ENCODE measurements around the gene NDUFAF8.
A peak's percentile ranks its signal among the peaks of the same experiment; 100 is the strongest.

NDUFAF8 gene

DNA sequence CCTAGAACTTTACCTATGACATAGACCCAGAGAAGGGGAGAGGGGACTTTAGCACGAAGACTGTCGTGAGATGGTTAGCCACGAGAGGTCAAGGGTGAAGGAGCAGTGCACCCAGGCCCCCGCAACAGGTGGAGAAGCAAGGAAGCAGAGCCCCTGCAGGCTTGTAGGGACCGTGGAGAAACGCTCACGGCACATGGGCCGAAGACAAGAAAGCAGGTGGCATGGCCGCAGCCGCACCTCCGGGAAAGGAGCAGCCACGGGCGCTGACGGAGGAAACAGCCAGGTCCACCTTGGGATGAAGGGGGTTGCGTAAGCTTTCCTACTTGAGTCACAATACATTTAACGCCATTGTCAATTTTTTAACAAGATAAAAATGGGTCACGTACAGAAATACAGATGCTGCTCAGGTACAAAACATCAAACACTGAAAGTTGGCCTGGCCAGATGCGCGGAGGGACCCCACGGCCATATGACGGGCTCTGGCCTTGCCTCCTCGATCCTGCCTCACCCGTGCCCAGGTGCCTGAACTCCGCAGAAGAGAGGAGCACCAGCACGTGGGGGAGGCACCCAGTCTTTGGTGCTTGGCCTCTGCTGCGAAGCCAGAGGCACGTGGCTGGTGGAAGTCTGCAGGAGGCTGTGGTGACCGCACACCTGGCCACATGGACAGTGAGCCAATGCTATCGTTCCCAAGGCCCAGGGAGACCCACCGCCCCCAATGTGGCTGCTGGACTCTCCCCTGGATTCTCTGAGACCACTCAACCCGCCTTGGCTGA is 34.8 kb downstream of the NDUFAF8 start:
- DNase-seq (ENCODE audit: low read depth in 2 of 2): no peak

DNA sequence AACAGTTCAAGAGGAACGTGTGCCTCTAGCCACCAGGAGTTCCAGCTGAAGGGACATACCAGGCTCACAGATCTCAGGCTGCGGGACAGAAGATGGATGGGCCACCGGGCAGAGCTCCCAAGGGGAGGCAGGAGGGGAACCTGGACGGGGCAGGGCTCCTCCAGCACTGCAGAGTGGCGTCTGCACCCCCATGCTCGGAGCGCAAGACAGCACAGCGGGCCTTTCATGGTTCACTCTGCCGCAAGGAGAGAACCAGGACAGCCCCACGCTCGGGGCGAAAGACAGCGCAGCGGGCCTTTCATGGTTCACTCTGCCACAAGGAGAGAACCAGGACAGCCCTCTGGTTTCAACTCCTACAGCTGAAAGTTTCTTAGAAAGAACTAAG is 35.3 kb downstream of the NDUFAF8 start:
- DNase-seq (ENCODE audit: low read depth in 2 of 2): no peak

DNA sequence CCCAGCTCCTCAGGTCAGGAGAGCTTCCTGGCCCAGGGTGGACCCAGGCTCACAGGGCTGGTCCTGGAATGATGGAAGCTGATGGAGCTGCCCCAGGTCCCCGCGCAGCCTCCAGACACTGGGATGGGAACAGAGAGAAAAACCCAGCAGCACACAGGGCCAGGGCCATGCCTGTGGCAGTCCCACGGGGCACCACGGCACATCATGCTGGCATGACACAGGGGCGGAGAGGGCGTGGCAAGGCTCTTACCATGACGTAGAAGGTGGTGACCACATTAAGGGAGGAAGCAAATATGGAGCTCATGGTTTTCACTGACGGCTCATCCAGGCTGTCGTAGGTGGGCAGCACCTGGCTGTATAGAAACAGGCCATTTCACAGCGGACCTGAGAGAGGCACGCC is 37.7 kb downstream of the NDUFAF8 start:
- DNase-seq (ENCODE audit: low read depth in 2 of 2): no peak

DNA sequence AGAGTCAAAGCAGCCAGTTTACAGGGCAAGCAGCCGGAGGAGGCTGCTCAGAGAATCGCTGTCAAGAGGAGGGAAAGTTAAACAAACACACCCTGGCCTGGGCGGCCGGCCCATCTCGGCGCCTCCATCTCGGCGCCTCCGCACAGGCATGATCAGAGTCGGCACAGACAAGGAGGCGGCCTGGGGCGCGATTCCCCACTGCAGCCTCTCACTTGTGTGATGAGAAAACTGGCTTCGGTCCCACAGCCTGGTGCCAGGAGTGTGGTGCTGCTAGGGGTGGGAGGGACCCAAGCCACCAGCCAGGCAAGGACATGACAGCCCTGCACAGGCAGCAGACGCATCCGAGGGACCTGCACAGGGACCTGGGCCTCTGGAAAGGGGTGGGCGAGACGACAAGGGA is 38.3 kb downstream of the NDUFAF8 start:
- DNase-seq (ENCODE audit: low read depth in 2 of 2): no peak

GRCh38 chr17:81277946-81278693 is 39.0 kb downstream of the NDUFAF8 start:
- no peak for DNase-seq (ENCODE audit: low read depth in 2 of 2)

GRCh38 chr17:81278831-81279230 is 39.7 kb downstream of the NDUFAF8 start:
- DNase-seq (ENCODE audit: low read depth in 2 of 2): no peak

- DNase-seq (ENCODE audit: low read depth in 2 of 2): no peak
These were observed 40.5 kb downstream of the NDUFAF8 start for GRCh38 chr17:81279278-81280275.

- DNase-seq (ENCODE audit: low read depth in 2 of 2): no peak
These were observed 41.5 kb downstream of the NDUFAF8 start for GRCh38 chr17:81280571-81280970.

DNA sequence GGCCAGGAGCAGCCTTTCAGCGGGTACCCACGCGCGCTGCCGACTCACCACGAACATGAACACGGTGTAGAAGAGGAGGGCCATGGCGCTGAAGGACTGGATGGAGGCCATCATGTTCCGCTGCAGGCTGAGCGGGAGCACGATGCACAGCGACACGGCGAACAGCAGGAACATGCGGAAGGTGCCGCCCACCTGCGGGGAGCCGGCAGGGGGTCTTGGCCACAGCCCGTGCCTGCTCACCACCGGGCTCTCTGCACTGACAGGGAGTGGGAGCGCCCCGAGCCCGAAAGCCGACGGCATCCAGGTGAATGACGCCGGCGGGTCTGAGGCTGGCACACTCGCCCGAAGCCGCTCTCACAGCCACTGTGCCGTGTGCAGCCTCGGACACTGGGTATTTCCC is 43.0 kb downstream of the NDUFAF8 start:
- no peak for DNase-seq (ENCODE audit: low read depth in 2 of 2)

DNA sequence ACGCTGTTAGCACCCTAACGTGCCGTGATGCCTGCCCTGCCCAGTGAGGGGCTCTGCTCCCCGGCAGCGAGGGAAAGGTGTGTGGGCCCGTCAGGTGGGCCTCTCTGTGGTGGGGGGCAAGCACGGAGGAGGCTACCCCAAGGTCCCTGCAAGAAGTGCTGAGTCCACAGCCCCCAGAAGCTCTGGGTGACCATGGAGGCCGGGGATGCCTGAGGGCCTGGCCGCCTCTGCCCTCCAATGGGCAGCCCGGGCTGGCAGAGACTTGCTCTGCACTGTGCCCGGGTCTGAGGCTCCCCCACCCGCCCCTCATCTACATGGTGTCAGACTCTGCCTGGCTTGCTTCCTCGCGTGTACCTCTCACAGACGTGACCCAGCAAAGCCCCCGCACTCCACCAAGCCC is 43.8 kb downstream of the NDUFAF8 start:
- no peak for DNase-seq (ENCODE audit: low read depth in 2 of 2)

GRCh38 chr17:81285179-81285878 is 46.2 kb downstream of the NDUFAF8 start:
- peak; percentile 19 to 28 for DNase-seq (ENCODE audit: low read depth in 2 of 2)

- DNase-seq (ENCODE audit: low read depth in 2 of 2): no peak
These were observed 46.8 kb downstream of the NDUFAF8 start for GRCh38 chr17:81285894-81286293.

- no peak for DNase-seq (ENCODE audit: low read depth in 2 of 2)
These were observed 47.5 kb downstream of the NDUFAF8 start for GRCh38 chr17:81286491-81287145.

GRCh38 chr17:81287152-81287551 is 48.0 kb downstream of the NDUFAF8 start:
- no peak for DNase-seq (ENCODE audit: low read depth in 2 of 2)

DNA sequence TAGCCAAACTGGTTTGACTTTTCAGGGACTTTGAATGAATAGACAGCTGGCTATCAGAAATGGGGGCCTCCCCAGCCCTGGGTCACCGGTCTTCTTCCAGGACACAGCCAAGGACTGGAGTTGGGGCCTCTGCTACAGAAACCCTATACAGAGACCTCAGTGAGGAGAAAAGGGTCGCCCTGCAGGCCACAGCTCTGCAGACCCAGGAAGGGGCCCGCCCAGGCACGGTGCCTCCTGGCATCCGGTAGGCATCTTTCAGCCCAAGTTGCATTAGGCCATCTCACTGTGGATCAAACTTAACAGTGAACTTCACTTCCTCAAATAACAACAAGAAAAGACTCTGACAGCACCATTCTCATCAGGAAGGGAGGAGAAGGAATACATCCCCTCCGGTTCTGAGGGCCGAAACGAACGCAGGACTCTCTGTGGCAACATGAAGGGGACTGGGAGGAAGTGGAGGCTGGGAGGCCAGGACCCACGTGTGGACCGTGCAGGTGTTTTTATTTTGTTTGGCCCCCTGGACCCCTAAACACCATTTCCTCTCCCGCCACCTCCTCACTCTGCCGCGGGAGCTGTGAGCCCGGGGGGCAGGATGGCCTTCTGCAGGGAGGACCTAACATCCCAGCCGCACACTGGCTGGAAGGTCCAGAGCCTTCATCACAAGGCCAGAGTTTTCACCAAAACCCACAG is 48.8 kb downstream of the NDUFAF8 start:
- no peak for DNase-seq (ENCODE audit: low read depth in 2 of 2)

DNA sequence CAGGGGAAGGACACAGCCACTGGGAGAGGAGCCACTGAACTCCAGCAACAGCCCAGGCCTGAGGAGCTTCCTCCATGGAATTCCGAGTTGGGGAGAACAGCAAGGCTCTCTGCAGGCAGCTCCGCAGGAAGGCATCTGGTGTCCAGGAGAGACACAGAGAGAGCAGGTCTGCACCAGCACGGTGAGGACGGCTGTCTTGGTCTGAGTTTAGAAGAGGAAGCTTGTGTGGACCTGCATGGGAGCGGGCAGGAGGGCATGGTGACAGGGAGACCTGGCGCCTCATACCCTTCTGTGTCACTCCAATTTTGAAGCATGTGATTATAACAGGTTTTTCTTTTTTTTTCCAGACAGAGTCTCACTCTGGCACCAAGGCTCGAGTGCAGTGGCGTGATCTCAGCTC is 49.6 kb downstream of the NDUFAF8 start:
- no peak for DNase-seq (ENCODE audit: low read depth in 2 of 2)

DNA sequence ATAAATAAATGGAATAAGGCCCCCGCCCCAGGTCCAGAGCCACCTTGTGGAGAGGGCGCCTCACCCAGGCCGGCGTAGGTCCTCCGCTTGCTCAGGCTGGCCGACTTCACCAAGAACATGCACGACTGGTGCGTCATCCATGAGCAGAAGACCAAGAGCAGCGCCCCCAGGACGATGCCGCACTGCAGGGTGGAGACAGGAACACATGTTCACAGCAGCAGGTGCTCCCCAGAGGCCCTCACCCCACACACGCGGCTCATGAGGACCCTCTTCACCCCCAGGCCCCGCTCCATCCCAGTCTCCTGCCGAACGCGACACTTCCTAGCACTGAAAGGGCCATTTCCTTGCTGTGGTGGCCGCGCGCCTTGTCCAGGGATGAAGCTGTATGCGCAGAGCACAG is 50.5 kb downstream of the NDUFAF8 start:
- no peak for DNase-seq (ENCODE audit: low read depth in 2 of 2)

- no peak for DNase-seq (ENCODE audit: low read depth in 2 of 2)
These were observed 51.1 kb downstream of the NDUFAF8 start for GRCh38 chr17:81290230-81290629.
